Stimulated activated CD8-positive, alpha-beta memory T cell treated with anti-CD3 and anti-CD28 coated beads, Interleukin-7, amount 100 ng/mL, for 1 hour (primary cell): Measurements from ENCODE around the gene TUT1.
A peak's percentile ranks its signal among the peaks of the same experiment; 100 is the strongest.
"Not testable (repeated sequence)": the region's sequence is repeated elsewhere in the genome, so short reads cannot be mapped to it uniquely, and the experiment has no call there.

Source experiments
- DNase-seq, 2 donors: peaks; one replicate each; pipeline ENCODE4 v3.0.0-alpha.2; 2020; ENCODE audit warnings: low read depth in 2 of 2

TUT1 gene

DNA sequence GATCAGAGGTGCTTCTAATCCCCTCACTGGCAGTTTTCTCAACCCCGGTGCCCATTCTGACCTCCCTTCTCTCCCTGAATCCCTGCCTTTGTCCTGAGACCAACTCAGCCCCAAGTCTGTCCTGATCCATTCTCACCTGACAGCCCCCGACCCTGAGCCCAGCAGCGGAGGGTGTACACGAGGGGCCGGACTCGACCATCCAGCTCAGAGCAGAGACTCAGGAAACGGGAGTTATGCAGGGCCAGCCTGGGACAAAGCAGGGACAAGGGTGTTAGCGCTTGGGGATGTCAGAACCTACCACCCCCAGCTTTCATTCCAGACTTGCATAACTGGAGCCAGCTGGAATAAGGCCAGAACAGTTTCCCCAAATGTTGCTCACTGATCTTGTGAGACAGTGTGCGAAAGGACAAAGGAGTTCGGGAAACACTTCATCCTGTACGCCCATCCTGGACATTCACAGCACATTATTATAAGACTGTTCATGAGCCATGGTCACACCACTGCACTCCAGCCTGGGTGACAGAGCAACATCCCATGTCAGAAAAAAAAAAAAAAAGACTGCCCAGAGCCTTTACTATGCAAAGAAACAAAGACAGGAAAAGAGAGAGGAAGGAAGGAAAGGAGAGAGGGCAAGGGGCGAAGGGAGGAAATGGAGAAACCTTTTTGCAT is 14.1 kb downstream of the TUT1 start:
- DNase-seq = no peak

DNA sequence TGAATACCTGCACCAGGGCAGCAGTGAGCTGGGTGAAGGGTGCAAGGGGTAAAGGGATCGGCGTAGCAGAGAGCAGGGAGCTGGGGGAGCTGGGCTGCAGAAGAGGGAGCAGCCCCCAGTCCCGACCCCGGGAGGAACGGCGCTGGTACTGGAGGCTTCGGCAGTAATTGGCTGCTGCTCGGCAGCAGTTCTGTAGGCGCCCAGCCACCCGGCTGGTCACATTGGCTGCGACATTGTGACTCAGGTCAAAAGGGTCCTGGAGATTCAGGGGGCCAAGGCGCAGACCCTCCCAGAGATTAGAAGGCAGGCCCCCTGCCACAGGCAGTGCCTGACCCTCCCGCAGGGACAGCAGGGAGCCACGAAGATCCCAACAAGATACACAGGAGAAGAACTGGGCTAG is 15.5 kb downstream of the TUT1 start:
- no peak for DNase-seq

DNA sequence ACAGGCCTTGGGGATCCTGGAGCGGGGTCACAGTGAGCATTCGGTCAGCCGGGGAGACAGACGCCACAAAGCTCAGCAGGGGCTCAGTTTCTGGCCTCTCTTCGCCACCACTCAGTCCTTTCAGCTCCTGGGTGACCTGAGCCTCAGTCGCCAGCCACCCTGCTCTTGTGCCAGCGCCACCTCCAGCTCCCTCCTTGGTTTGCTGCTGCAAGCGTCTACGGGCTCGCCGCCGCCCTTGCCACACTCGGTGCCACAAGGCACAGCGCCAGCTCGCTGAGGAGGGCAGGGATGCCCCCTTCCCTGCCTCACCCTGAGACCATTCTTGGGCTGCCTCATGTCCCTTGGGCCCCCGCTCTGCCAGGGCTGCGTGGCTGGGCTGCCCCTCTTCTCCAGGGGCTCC is 16.2 kb downstream of the TUT1 start:
- no peak for DNase-seq

DNA sequence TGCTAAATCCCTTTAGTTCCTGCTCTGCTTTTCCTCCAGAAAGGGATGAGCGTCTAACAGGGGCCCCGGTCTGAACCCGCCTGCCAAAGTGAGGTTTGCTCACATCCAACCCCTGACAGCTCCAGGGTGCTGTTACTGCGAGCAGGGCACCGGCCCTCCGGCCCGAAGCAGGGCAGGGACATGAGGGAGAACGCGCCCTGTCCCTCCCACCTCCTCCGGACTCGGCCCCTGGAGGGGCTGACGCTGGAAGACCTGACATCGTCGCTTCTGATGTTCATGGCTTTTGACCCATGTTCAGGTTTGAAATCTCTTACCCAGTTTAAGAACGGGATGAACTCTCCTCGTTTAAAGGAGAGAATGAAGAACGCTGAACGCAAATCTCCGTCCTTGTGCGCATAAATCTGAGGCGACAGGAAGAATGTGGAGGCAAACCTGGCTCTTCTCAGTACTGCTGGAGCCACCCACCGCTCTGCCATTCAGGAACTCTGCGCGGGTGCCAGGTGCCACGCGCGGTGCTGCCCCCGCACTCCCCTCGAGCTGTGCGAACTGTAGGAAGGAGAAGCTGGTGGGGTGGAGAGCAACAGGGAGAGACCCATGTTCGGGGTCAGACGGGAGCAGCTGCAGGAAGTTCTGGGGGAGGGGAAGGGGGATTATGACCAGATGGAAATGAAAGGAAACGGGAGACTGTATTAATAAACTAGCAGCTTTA is 16.8 kb downstream of the TUT1 start:
- no peak for DNase-seq

- DNase-seq = peak; percentile 91 to 93
These were observed 17.5 kb downstream of the TUT1 start, which contains the start of gene EEF1G for GRCh38 chr11:62573592-62574362. TSS of gene EEF1G (minus strand) at chr11:62573891. CDS start at chr11:62573842, 49 bp downstream.

DNA sequence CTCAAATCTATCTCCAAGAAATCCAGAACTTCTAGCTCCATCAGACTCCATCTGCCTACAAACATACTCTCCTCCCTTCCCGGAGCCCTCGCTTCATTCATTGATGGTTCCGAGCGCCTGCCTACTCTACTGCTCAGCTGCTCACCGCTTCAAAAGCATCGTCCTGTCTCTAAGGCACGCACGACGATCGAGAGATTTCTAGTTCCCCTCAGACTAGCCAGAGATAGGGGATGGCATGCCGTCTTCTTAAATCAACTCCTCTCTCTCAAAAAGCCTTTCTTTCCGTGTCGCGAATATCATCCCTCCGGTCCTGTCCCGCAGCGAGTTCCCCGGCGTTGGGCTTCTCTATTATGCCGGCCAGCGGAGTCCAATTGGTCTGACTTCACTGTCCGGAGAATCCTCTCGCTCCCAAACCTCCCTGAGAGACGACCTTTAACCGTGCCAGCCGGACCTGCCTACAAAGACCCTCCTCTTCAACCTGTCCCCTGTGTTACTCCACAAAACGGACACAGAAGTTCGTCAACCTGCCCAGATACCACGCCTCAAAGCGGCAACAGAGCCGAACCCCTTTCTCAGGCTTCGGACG is 18.2 kb downstream of the TUT1 start:
- DNase-seq = no peak

GRCh38 chr11:62572431-62572830 is 18.9 kb downstream of the TUT1 start:
- DNase-seq = no peak

- DNase-seq = not testable (repeated sequence)
These were observed 19.8 kb downstream of the TUT1 start for GRCh38 chr11:62571493-62571892.

- DNase-seq = not testable (repeated sequence)
These were observed 20.4 kb downstream of the TUT1 start for GRCh38 chr11:62570903-62571302.

GRCh38 chr11:62569611-62570010 is 21.7 kb downstream of the TUT1 start:
- no peak for DNase-seq

- DNase-seq = no peak
These were observed 24.2 kb downstream of the TUT1 start for GRCh38 chr11:62567018-62567633.

- DNase-seq = no peak
These were observed 25.1 kb downstream of the TUT1 start for GRCh38 chr11:62566247-62566646.

- DNase-seq = no peak
These were observed 26.1 kb downstream of the TUT1 start for GRCh38 chr11:62565100-62565802.

- DNase-seq = not testable (repeated sequence)
These were observed 29.6 kb downstream of the TUT1 start for GRCh38 chr11:62561677-62562230.

GRCh38 chr11:62560566-62561103 is 30.7 kb downstream of the TUT1 start:
- DNase-seq = peak; percentile 60 to 73

DNA sequence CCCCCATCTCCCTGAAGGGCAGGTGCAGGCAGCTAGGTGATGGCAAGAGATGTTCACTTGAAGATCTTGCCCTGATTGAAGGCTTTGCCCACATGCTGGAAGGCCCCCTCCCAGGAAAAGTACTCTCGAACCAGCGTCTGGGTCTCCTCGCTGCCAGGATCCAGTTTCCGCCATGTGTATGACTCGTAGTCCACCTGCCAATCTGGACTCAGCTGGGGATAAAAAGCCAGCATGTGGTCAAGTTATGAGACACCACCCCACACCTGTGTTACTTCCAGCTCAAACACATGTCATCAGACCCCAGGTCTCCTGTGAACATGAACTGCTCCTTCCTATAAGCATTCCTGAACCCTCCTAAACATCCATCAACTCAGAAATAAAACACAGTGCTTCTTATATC is 31.7 kb downstream of the TUT1 start:
- not testable (repeated sequence) for DNase-seq

GRCh38 chr11:62559204-62559603 is 32.1 kb downstream of the TUT1 start:
- no peak for DNase-seq

- DNase-seq = no peak
These were observed 32.7 kb downstream of the TUT1 start for GRCh38 chr11:62558669-62559068.

DNA sequence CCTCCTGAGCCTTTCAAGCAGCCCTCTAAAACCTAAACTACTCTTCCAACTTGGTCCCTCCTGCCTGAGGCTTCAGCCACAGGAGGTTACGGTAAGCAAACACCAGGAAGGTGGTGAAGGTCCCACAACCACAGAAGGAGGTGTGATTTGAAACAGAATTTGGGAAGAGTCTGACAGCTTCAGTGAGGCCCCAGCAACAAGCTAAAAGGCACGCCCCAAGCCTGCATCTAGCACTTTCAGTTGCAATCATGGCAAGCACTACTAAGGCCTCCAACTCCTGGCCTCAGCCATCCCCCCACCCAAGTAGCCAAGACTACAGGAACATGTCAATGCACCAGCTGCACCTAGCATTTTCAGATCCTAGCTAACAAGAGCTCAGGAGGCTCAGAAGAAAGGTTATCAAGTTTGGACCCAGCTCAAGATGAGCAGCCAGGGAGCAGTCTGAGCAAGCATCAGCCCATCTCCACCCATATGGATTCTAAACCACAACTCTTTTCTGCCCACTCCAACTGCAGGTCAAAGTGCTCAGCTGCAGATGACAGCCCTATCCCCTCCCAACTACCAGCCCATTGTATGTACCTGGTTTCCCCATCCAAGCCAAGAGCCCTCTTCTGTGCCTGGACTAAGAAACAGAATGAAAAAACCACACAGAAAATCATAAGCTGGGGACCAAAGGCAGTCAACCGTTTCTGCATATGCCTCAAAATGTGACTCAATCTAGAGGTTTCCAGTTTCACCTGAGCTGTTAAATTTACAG is 34.3 kb downstream of the TUT1 start:
- DNase-seq = no peak
